Stimulated activated CD8-positive, alpha-beta memory T cell treated with anti-CD3 and anti-CD28 coated beads, Interleukin-7, amount 100 ng/mL, for 4 hours (primary cell): ENCODE results near the gene SEPTIN11.
"Not testable (repeated sequence)": the region's sequence is repeated elsewhere in the genome, so short reads cannot be mapped to it uniquely, and the experiment has no call there.

ENCODE experiments used
- DNase-seq, 2 donors: peaks; one replicate each; pipeline ENCODE4 v3.0.0-alpha.2; 2020; ENCODE audit warnings: low read depth in 2 of 2

SEPTIN11 gene

DNA sequence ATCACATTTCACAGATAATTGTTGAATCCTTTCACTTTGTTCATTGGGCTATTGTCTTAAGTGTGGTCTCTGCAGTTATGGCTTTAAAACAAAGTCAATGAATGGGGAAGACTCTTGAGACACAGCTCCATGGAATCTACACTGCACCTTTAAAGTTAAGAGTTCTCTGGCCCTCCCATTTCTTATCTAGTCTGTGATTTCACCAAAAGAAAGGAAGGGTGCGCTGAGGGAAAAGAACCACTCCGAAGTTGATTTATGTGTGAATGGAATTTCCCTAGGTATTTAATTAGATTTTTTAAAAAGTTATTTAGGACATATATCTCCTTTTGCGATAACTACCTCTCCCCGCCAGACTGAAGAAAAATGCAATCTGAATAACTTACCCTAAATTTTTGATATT, 2.5 kb downstream of the SEPTIN11 start:
- no peak for DNase-seq

DNA sequence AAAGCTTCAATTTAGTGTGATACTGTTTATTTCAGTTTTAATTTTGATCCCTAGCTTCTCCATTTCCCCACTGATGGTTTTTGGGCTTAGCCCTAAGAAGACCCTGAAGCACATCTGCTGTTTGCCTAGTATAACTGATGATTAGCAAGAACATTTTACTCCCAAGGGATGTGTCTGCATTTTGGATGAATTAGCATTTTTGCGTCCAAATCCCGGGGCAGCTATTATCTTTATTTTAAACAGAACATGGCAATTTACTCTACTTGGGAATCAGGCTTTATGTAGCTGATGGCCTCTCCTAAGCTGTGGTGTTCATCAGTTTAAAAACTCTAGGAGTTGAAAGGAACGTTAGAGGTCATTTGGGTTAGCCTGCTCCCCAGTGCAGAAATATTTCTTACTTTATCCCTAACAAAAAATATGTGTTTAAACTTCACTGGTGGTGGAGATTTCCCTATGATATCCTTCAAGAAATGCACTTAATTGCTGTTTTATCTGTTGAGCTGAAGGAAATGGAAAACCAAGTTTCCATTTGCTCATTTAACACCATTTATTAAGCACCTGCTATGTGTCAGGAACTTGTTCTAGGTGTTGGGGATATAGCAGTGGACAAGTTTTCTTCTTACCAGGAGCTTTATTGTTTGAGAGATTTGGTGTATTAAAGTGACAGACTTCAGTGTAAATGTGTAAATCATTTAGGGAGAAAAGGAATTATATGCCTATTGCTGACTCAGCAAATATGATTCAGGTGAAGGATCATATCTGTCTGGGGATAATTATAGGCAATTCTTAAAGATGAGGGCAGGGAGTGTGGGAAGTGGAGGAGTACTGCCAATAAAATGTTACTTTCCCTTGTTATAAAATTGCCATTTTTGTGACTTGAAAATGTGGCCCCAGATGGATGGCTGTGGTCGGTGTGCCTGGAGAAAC, 3.4 kb downstream of the SEPTIN11 start:
- no peak for DNase-seq

DNA sequence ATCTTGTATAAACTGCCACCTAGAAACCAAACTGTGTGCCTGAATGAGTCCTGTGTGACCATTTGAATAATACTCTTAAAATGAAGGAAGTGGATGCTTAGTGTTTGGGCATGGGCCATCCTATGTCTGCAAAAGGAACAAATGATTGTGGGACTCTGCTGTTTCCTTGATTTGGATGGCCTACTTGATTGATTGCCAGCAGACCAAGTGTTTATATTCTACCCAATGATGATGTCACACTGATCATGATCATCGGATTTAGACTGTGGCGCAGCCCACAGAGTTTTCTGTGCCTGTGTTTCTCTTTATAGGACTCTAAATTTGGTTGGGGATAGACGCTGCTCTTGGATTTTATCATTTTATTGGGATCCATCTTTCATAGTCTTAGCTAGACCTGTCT, 4.4 kb downstream of the SEPTIN11 start:
- no peak for DNase-seq

DNA sequence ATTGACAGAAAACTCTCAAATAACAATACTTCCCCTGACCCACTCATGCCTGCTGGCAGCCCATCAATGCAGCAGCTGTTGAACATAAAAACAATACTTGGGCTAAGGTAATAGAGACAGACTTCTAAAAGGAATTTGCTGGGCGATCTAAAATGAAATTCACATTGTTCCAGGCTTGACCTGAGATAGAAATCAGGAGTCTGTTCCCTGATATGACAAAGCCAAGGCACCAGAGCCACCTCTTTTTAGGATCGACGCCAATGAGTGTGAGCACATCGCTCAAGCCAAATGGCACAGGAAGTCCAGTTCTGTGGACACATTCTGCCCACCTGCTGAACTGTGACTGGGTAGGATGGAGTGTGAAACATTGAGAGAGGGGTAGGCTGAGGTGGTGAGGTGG, 4.9 kb downstream of the SEPTIN11 start:
- DNase-seq: no peak

DNA sequence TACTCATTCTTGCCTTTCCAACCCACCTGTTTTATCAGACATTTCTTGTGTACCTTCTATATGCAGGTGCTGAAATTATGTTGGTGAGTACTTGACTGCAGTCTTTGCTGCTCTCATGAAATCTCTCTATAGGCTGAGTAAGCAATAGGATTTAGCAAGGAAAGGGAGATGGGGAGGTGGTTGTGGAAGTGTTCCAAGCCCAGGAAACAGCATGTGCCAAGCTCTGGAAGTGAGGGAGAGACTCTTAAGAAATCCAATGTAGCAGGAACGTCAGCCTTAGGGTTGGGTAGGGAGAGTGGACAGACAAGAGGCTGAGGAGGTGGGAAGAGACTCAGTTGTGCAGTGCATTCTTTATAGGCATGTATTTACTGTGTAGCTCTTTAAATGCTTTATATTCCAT, 5.6 kb downstream of the SEPTIN11 start:
- no peak for DNase-seq

DNA sequence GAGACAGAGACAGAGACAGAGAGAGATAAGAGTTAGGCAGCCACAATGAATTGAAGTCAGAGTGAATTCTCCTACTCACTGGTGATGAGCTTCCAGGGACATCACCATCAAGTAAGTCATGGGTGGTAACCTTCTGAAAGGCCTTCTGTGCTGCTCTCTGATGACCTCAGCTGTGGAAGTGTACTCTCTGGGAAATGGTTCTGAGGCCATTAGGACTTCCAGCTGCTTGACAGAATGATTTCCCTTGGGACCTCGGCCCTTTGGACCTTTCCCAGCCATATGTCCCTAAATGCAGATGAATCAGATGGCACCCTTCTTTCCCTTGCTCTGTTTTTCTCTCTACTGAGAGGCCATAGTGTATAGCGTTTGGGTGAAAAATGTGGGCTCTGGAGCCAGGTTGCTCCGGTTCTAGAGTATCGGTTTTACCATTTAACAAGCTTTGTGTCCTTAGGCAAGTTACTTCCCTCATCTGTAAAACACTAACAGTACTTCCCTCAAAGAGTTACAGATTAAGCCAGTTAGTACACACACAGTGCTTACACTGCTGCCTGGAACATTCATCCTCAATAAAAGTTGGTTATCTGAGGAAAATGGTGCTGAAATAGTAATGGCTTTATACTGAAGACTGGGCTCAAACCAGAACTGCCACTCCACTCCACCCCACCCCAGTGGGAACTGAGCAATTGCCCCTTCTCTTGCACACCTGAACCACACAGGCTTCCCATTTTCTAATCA, 7.6 kb downstream of the SEPTIN11 start:
- no peak for DNase-seq

DNA sequence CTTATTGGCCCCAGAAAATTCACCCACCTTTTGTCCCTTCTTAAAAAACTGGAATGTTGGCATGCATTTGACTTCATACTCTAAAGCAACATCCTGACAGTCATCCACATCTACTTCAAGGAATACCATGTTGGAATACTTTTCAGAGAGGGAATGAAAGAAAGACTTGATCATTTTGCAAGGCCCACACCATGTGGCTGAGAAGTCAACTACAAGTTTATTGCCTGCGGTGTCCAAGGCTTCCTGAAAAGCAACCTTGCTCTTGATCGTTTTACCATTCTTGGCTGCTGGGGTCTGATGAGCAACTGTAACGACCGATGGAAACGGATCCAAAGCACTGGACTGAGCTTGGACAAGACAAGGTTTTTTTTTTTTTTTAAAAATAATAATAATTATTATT, 9.3 kb downstream of the SEPTIN11 start:
- no peak for DNase-seq

DNA sequence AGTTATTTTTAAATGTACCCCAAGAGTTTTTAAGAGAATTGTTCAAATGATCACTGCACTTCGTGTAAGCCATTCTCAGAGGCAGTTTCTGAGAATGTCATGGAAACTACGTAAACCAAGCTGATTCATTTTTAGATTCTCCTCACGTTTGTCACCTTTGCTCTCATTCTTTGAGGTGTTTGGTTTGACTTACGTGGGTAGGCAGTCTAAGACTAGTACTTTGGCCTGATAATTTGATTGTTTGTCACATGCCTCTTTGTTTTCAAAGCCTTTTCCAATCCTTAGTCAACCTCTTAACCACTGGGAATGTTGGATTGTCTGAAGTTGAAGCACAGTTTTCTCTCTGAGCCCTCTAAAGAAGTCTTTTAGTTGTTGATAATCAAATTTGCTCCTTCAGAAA, 10.5 kb downstream of the SEPTIN11 start:
- DNase-seq: no peak

DNA sequence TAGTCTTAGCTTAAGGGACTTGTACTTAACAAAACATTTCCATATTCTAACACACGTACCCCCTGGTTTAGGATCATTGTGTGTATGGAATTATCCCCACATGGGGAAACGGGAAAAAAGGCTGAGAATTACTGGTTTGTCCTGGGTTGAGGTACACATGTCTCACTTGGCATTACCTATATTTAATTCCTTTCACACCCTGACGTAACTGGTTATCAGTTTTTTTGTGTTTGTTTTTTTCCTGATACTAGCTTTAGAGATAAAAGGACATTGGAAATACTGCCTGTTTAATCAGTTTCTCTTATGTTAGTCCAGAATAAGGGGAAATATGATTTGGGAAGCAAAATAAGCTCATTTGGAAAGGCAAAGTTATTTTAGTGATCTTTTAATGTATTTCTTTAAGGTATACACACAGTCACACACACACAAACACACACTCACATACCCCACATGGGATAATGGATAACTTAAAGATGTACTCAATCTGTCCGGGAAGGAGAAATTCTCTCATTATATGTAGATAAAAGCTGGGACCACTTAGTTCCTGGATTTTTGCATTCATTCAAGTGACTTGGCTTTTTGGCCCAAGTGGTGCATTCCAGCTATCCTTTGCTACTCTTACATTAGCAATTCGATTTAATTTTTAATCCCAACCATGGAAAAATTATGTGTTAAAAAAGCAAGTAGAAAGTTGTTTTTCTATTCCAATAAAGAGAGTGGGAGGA, 13.0 kb downstream of the SEPTIN11 start:
- no peak for DNase-seq

DNA sequence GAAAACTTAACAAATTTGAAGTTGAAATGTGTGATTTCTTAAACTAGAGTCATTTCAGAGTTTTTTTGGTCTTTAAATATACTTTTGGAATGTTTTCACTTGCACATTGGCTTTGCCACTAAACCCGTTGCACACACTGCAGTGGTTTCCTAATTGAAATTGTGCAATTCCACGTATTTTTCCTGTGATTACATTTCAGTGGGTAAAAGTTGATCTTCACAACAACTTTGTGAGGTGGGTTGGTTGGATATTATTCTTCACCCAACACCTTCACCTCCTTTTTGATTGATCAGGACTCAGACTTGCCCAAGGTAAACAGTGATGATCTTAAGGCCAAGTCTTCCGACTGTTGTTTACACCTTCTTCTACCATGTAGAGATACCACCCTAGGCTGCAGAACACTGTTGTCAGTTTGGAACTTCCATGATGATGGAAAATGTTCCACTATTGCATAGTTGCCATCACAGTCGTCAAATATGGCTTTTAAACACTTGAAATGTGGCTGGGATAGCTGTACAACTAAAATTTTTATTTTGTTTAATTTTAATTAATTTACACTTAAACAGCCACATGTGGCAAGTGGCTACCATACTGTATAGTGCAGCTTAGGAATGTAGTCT, 13.7 kb downstream of the SEPTIN11 start:
- DNase-seq: no peak

DNA sequence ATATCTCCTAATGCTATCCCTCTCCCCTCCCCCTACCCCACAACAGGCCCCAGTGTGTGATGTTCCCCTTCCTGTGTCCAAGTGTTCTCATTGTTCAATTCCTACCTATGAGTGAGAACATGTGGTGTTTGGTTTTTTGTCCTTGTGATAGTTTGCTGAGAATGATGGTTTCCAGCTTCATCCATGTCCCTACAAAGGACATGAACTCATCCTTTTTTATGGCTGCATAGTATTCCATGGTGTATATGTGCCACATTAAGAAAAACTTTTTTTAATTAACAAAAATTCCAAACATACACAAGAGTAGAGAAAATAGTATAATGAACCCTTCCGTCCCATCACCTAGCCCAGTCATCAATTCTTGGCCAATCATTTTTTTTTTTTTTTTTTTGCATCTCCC, 14.4 kb downstream of the SEPTIN11 start:
- not testable (repeated sequence) for DNase-seq

DNA sequence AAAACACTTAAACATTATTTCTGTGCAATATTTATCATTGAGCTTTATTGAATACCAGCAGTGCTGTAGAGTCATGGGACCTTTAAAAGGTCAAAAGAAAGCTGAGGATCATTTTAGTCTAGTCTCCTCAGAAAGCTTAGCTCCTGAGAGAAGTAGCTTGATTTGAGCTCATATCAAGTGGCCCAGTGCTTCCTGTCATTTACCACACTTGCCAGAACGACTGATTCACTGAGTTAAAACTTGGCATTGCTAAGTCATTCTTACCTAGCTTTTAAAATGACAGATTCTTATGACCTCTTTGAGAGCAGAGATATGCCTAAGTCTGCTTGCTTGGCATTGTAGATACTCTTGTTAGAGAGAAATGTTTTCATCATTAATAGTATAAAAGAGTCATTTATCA, 15.2 kb downstream of the SEPTIN11 start:
- no peak for DNase-seq

DNA sequence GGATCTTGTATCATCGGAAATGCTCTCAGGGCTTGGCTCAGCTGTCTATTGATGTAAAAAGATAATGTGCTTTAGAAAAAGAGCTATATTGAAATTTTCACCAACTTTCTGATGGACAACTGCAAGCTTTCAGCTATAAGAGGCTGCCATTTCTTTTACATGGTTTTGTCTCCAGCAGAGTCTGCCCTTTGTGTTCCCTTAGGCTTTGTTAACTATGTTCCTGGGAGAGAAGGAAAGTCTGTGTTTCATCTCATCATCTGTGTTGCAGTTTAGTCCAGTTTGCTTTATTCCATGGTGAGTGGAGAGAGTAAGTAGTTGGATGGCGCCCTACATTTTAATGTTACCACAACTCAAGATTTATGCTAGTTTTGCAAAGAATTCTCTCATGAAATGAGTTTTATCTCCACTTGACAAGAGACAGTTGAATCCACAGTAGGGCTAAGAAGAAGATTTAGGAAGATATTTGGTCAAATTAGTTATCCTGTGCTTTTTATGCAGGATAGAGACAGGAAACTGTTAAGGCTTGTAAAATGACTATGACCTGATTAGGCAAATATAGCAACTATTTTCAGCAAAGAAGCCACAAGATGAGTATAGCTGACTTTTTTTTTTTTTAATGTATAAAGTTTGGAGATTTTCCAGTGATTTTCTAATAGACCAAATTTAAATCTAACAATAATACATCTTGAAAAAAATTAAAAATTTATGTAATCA, 16.5 kb downstream of the SEPTIN11 start:
- no peak for DNase-seq

DNA sequence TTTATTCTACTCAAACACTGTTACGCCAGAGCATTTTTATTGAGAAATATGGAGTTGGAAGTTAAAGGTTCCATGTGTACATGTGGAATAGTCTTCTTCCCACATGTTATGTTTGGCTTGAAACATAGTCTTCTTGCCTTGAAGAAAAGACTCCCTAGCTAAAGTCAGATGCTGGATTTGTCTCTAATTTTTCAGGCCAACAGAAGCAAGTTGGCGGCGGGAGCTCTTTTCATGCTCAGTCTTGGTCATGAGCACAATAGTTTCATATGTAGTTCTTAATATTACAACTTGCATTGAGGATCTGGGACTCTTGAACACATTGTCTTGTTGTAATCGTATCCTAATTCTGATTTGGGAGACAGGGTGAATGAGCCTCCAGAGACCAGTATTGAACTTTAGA, 19.4 kb downstream of the SEPTIN11 start:
- no peak for DNase-seq

DNA sequence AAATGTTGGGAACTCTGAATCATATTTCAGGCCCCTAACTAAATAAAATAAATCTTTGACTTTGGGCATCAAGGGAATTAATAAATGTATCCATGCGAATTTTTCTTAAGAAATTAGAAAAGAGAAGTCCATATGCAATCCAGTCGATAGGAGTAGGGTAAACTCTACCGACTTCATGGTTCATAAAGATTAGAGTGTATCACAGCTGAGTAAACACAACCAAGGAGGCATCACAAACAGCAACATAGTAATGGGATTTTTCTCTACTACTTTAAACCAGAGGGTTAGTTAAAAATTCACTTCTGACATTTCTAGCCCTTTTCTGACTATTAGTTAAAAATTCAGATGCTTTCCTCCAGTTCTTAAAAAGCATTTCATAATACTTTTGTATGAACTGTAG, 19.9 kb downstream of the SEPTIN11 start:
- DNase-seq: no peak

DNA sequence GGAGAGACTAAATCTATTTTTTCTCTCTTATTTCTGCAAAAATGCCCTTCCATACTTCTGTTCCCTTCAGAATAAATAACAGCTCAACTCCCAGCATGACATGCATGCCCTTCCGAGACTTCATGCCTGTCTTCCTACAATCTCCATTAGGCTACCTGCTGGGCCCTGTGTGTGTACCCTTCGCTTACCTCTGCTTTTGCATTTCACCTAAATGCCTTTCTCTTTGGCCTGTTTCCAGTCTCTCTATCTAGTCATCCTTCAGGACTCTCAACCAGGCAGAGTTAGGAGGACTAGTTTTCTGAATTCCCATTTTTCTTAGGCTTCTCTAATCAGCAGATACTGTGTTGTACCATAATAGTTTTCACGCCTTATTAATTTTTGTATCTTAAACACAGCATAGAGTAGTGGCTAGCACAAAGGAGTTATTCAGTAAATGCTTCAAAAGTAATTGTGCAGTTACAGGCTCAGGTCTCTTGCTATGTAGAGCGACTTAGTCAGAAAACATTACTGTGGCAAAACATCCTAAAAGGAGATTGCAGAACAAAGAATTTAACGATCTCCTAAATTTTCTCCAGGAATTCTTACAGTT, 20.5 kb downstream of the SEPTIN11 start:
- no peak for DNase-seq

DNA sequence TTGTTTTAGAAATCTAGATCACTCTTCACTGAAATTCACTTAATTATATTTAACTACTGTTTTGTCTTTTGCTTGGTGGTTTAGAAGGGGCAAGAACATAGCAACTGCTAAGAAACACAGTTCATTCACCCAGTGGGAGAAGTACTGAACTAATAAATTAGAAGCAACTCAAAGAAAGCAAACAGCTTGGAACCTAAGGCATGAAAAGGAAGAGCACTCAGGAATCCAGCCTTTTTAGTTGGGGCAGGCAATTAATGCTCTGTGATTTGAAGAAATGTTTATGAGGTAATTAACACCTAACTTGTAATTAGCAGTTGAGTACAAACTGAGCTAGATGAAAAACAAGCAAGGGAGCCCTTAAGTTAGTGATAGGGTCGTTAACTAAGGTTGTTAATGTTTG, 22.8 kb downstream of the SEPTIN11 start:
- DNase-seq: no peak

DNA sequence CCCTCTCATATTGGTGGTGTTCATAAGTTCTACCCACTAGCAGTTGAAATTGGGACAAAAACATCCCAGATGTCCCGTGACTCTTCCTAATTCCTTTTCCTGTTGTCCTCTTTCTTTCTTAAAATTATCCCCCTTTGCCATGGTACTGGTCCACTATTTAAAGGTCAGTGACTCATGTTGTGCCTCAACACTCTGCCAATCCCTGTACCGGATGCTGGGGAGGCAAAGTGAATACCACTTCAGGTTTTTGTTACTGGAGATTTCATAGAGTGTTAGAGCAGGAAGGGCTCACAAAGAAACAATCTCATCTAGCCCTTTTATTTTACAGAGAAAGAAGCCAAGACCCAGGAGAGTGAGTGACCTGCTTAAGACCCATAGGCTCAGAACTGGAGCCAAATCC, 24.6 kb downstream of the SEPTIN11 start:
- no peak for DNase-seq

DNA sequence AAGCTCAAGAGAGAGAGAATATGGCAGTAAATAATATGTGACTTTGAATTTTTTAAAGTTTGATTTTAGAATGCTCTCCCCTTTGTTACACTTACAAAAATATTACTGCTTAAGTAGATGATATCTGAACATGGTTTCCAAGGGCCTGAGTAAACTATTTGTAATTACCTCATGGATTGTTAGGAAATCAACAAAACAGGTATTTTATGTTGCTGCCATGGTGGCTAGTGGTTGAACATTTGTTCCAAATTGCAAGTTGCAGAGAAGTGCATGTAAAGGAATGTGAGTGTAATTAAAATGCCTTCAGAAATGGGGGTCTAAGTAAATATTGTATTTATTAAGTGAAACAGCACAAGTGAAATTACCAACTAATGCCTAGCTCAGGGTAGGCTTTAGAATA, 27.6 kb downstream of the SEPTIN11 start:
- no peak for DNase-seq

DNA sequence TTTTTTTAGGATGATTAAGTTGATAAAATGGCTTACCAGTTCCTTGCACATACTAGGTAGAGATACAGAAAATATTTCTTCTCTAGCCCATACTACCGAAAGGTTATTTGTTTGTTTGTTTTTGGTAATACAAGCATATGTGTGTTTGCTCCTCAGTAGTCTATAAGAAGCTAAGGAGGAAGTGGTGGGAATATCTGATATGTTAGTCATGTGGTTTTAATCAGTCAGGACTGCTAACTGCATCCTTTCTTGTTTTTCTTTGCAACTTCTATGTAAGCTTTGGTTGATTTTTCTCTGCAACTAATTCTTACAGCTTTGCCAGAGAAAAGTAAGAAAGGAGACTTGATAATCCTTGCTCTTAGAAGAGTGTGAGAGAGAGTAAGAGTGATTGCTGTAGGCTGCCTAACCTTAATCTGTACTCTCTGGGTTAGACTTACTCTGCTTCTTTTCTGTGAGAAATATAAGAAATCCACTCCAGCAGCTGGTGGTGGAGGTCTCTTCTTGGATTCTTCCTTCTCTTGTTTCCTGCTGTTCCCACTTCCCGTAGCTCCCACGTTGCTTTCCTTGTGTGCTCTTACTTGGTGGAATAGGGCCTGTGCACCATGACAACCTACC, 28.3 kb downstream of the SEPTIN11 start:
- no peak for DNase-seq

DNA sequence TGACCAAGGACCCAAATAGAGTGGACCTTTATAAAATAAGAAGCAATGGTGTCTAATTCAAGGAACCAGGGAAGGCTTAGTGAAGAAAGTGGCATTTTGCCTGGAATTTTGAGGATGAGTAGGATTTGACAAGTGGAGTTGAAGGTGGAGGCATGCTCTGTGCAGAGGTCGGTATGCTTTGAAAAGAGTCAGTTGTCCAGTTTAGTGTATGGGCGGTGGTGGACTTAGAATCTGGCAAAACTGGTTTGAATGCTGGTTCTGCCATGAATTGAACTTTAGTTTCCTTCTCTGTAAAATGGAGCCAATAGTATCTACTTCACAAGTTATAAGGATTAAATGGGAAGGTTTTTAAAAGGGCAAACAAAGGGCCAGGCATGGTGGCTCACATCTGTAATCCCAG, 29.7 kb downstream of the SEPTIN11 start:
- DNase-seq: no peak
